Hematopoietic multipotent progenitor cell treated with erythropoietin and hydrocortisone succinate and interleukin-3 and kit ligand, for 8 days (in vitro differentiated cells): ENCODE data around the gene C1GALT1.
"Not testable (repeated sequence)": the region's sequence is repeated elsewhere in the genome, so short reads cannot be mapped to it uniquely, and the experiment has no call there.

ENCODE experiments used
- DNase-seq: peaks from one replicate; pipeline ENCODE4 v3.0.0-alpha.2; 2015

Gene C1GALT1

DNA sequence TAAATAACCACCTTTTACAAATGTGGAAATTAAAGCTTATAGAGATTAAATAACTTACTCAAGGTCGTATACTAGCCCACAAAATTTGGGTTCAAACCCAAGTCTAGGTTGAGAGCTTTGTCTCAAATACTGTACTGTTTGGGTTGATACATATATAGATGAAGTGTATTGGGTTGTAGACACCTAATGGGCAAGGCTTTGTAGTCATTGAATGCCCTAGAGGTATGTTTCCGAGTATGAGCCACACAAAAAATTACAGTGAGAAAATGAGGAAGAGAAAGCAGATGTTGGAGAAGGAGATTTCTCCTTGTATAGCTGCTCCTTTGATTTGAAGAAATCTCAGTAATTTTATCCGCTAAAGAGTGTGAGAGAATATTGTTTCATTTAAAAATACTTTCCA is 60.6 kb downstream of the C1GALT1 start:
- no peak for DNase-seq

GRCh38 chr7:7245233-7245632 is 62.9 kb downstream of the C1GALT1 start:
- DNase-seq, result not testable (repeated sequence)

DNA sequence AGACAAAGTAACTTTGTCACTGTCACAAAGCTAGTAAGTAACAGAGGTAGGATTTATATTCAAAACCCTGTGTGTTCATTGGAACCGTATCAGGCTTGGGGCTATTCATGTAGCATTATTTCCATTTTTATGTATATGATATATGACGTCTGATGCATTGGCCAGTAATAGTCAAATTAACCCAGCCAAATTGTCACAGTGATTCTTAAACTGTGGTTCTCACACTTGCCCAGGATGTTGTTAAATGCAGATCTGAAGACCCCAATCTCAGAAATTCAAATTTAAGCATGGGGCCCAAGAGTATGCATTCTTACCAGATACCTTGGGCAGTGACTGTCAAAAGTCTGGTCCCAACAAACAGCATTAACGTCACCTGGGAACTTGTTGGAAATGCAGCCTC is 63.9 kb downstream of the C1GALT1 start:
- DNase-seq, result no peak

- no peak for DNase-seq
Measured at GRCh38 chr7:7247658-7248057, 65.3 kb downstream of the C1GALT1 start.

DNA sequence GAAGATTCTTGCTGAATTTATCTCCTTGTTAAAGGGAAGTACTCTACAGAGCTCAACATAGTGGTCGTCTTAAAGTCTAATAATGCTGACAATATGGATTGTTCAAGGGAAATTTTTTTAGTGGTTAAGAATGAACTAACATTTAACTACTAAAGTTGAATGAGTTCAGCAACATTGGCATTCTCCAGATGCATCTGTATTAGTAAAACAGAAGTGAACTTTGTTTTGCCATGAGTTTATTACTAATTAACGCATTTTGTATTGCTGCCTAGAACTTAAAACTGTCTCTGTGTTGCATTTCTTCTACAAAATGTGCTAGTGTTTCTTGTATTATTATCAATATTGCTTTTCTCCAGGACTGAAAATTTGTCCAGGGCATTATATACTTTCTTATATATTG is 67.5 kb downstream of the C1GALT1 start:
- no peak for DNase-seq

DNA sequence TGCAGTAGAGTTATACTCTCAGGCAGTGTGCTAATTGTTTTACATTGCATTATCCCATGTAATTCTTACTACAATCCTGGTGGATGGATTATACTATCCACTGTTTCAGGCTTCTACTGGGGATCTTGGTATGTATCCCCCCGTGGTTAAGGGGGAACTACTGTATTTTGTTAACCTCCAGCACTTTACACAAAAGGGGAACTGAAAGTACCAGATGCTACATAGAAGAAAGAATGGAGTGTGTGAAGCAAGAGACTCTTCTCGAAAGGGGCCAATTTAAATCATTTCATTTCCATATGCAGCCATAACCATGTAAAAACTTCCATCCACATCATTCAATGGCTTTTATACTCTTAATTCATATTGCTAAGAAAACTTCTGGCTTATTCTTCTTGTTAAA is 69.4 kb downstream of the C1GALT1 start:
- DNase-seq, result no peak

- no peak for DNase-seq
Measured at GRCh38 chr7:7254319-7254718, 72.0 kb downstream of the C1GALT1 start.

DNA sequence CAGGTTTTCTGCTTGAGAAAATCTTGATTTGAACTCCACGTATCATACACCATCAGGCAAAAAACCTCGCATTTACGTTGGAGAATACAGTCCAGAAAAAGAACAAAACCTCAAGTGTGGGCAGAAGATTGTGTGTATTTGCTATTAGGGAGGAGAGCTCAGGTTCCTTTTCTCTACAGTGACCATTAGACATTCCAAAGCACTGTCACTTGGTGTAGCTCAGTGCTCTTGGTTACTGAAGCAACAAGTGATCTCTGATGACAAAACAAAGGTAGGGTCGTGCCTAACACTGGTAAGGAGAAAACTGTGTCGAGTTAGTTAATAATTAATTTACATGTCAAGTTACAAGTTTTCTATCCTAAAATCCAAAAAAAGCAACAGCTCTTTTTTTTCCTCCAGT is 72.6 kb downstream of the C1GALT1 start:
- no peak for DNase-seq

GRCh38 chr7:7256731-7257274 is 74.5 kb downstream of the C1GALT1 start:
- DNase-seq, result no peak

DNA sequence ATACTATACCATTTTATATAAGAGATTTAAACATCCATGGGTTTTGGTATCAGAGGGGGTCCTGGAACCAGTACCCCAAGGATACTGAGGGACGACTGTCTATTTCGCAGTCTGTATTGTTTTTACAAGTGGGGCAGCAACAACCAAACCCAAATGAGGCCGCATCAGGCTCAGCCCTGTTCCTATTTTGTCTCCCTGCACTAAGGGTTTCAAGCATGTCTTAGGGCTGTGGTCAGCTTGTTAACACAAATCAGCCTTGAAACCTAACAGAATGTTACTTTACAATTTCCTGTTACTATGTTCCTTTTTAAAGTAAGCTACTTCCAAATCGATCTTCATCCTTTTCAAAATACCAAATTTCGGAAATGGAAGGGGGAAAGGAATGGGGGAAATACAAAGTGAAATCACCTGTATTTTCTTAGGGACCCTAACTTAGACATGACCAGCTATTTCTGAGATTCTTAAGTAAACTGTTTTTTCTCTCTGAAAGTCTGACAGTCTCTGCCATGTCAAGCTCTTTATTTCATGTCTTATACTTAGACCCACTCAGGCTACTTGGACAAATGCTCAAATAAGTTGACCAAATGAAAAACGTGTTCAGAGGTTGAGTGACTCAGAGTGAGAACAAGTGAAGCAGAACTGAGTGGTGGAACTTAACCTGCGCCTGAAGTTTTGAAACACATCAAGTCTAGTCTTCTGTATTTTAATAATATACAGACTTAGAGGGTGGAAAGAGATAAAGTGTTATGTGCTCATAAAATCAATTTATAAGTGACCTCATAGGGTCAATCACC is 75.8 kb downstream of the C1GALT1 start:
- no peak for DNase-seq

GRCh38 chr7:7261863-7262262 is 79.5 kb downstream of the C1GALT1 start:
- DNase-seq, result no peak

DNA sequence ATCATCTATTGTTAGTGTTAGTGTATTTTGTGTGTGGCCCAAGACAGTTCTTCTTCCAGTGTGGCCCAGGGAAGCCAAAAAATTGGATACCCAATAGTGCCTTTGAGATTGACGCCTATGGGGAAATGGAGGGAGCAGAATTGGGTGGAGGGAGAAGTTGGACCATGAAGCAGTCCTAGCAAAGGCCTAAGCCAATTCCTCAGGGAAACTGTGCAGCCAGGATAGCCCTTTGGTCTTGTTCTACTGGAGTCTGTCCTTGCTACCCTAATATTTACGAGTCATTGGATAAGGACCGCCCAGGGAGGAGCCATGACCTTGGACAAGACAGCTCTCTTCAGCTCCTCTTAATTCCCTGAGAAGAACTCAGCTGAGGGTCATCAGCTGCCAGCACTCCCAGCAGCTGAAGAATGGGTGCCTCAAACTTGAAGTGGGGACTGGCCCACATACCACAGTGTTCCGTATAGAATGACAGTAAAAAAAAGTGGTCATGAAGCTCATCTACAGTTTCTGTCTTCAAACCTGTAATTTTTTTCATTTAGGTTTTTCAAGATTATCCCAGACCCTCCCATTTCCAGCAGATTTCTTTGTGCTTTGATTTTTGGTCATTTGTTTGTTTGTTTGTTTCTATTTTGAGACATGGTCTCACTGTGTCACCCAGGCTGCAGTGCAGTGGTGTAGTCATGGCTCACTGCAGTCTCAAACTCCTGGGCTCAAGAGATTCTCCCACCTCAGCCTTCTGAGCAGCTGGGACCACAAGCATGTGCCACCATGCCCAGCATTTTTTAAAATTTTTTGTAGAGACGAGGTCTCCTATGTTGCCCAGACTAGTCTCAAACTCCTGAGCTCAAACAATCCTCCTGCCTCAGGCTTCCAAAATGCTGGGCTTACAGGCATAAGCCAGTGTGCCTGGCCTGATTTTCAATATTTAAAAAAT is 81.2 kb downstream of the C1GALT1 start:
- DNase-seq, result no peak

GRCh38 chr7:7264306-7265040 is 82.1 kb downstream of the C1GALT1 start:
- DNase-seq, result no peak

DNA sequence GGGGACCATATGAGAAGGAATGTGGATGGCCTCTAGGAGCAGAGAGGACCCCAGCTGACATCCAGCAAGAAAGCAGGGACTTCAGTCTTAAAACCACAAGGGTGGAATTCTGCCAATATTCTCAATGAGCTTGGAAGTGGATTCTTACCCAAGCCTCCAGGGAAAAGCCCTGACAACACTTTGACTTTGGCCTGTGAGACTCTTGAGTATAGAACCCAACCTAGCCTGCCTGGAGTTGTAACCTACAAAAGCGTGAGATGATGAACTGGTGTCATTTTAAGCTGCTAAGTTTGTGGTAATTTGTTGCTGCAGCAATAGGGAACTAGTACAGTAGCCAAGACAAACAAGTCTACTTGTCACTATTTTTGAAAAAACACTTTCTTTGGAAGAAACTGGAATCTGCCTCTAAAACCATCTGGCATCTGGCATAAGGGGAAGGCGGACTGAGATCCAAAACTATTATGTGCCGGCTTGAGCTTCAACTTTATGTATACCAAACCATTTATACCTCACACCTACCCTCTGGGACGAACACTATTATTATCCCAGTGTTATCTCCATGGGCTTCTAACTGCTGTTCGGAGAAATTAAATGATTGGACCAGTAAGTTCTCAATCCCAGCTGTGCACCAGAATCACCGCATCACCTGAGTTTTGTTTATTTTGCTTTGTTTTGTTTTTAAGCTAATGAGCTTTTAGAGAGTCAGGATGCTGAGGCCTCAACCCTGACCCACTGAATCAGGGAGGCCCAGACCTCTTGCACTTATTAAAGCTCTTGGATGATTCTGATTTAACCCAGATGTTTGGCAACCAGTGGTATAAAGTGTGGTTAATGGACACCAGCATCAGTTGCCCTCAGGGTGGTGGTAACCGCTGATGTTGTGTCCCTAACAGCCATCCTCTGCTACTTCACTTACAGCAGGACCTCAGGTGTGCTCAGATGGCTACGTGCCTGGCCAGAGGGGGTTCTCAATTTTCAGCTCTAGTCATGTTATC is 83.0 kb downstream of the C1GALT1 start:
- no peak for DNase-seq

DNA sequence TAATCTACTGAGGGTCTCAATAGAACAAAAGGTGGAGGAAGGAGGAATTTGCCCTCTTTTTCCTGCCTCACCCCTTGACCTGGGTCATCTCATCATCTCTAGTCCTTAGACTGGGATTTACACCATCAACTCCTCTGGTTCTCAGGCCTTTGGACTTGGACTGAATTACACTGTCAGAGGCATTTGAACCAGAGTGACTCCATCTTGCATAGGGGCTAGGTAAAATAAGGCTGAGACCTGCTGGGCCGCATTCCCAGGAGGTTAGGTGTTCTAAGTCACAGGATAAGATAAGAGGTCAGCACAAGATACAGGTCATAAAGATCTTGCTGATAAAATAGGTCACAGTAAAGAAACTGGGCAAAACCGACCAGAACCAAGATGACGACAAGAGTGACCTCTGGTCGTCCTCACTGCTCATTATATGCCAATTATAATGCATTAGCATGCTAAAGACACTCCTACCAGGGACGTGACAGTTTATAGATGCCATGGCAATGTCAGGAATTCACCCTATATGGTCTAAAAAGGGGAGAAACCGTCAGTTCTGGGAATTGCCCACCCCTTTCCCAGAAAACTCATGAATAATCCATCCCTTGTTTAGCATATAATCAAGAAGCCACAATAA is 84.0 kb downstream of the C1GALT1 start:
- DNase-seq, result no peak

GRCh38 chr7:7271094-7271874 is 88.9 kb downstream of the C1GALT1 start:
- DNase-seq, result no peak

DNA sequence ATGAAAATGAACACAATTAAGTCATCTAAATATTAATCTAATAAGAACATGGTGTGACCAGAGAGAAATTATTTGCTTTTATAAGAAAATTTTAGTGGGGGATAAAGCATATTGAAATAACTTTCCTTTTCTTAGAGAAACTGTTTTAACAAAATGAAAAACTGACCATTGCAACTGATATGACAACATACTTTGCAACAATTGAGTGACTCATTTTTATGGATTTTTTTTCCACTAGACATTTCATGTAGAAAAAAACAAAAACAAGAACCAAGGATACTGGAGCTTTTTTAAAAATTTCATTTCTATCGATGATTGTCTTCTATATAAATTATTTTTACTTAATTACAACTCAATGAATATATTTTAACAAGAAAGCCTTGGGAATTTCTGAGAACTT is 90.0 kb downstream of the C1GALT1 start:
- DNase-seq, result no peak

GRCh38 chr7:7274782-7275181 is 92.4 kb downstream of the C1GALT1 start:
- no peak for DNase-seq

GRCh38 chr7:7276161-7276560 is 93.8 kb downstream of the C1GALT1 start:
- no peak for DNase-seq

- no peak for DNase-seq
Measured at GRCh38 chr7:7290429-7291122, 108.2 kb downstream of the C1GALT1 start.
